ENCODE measurements around the gene NCOA4.

The NCOA4 gene

GRCh38 chr10:46029461-46030030 lies 877 bp downstream of the NCOA4 start:
- no peak for DNase-seq (ENCODE audit: low spot score)
- H3K27ac ChIP-seq, result peak overlapping the region; percentile 86
- CTCF ChIA-PET, result no interaction called here
- POLR2A ChIA-PET (ENCODE audit: low non-redundant PET), result no interaction called here
- no peak for TF ChIP-seq CTCF (conservative IDR thresholded peaks at IDR 0.05; ENCODE audit: low read depth)

GRCh38 chr10:46028584-46029460 lies 1.6 kb downstream of the NCOA4 start:
- H3K27ac ChIP-seq, result no peak overlapping the region
- TF ChIP-seq CTCF (conservative IDR thresholded peaks at IDR 0.05; ENCODE audit: low read depth), result peak; percentile 71
- POLR2A ChIA-PET (ENCODE audit: low non-redundant PET), result no interaction called here
- peak; percentile 62 for DNase-seq (ENCODE audit: low spot score)
- CTCF ChIA-PET, result interaction anchor here (0.6 kb wide), 1 partner anchor 1071 kb away, joined by 3 read pairs; no protein-coding TSS in a partner anchor

GRCh38 chr10:46026106-46026505 lies 4.3 kb downstream of the NCOA4 start:
- H3K27ac ChIP-seq, result no peak overlapping the region
- no peak for TF ChIP-seq CTCF (conservative IDR thresholded peaks at IDR 0.05; ENCODE audit: low read depth)
- no peak for DNase-seq (ENCODE audit: low spot score)
- POLR2A ChIA-PET (ENCODE audit: low non-redundant PET), result no interaction called here
- CTCF ChIA-PET, result no interaction called here

GRCh38 chr10:46025406-46025805 lies 5.0 kb downstream of the NCOA4 start:
- POLR2A ChIA-PET (ENCODE audit: low non-redundant PET), result no interaction called here
- TF ChIP-seq CTCF (conservative IDR thresholded peaks at IDR 0.05; ENCODE audit: low read depth), result no peak
- H3K27ac ChIP-seq, result no peak overlapping the region
- DNase-seq (ENCODE audit: low spot score), result no peak
- CTCF ChIA-PET, result no interaction called here

- peak overlapping the region; percentile 30; the same call in 1 of the 2 replicates for H3K27ac ChIP-seq
- ChIA-PET CTCF (no interaction called here), POLR2A (ENCODE audit: low non-redundant PET) (no interaction called here)
- no peak for DNase-seq (ENCODE audit: low spot score)
- no peak for TF ChIP-seq CTCF (conservative IDR thresholded peaks at IDR 0.05; ENCODE audit: low read depth)
Measured at GRCh38 chr10:46024948-46025347, 5.5 kb downstream of the NCOA4 start.

GRCh38 chr10:46022978-46023702 lies 7.3 kb downstream of the NCOA4 start:
- peak; percentile 43 for TF ChIP-seq CTCF (conservative IDR thresholded peaks at IDR 0.05; ENCODE audit: low read depth)
- peak; percentile 81 for DNase-seq (ENCODE audit: low spot score)
- ChIA-PET POLR2A (ENCODE audit: low non-redundant PET) (interaction anchor here (0.6 kb wide), 1 partner anchor 24 kb away, joined by 3 read pairs; no protein-coding TSS in a partner anchor), CTCF (interaction anchor here (0.6 kb wide), 1 partner anchor 16 kb away, joined by 3 read pairs; no protein-coding TSS in a partner anchor)
- peak overlapping the region; percentile 87 for H3K27ac ChIP-seq
